WERI-Rb-1 (cell line): Measurements from ENCODE around the gene WDR36.

Source experiments
- DNase-seq: peaks from one replicate; pipeline ENCODE4 v3.0.0-alpha.2; 2020
- H3K27ac ChIP-seq: fragments of 250-450 bp; sonication (Bioruptor Pico); 2 replicates; pipeline ENCODE4 v1.5.1; 2020; ENCODE audit warnings: mild to moderate bottlenecking, moderate library complexity
- H3K27me3 ChIP-seq: fragments of 250-450 bp; sonication (Bioruptor Pico); 2 replicates; pipeline ENCODE4 v1.5.1; 2021; ENCODE audit warnings: mild to moderate bottlenecking, low read depth, moderate library complexity; ENCODE audit not compliant: insufficient read depth, severe bottlenecking
- H3K36me3 ChIP-seq: fragments of 250-450 bp; sonication (Bioruptor Pico); 2 replicates; pipeline ENCODE4 v1.5.1; 2020; ENCODE audit warnings: mild to moderate bottlenecking, moderate library complexity
- H3K4me3 ChIP-seq: 2 replicates; pipeline ENCODE4 v1.5.1; 2011; ENCODE audit warnings: low read depth, mild to moderate bottlenecking, control low read depth, low read length
- H3K9me3 ChIP-seq: fragments of 250-450 bp; sonication (Bioruptor Pico); 2 replicates; pipeline ENCODE4 v1.5.1; 2021; ENCODE audit warnings: mild to moderate bottlenecking, moderate library complexity; ENCODE audit not compliant: severe bottlenecking
- CTCF ChIP-seq: IDR thresholded peaks from 2 replicates; pipeline ENCODE4 v1.5.1; 2011; ENCODE audit warnings: low read depth, mild to moderate bottlenecking, control low read depth, inconsistent platforms, low read length

Gene WDR36

GRCh38 chr5:111119856-111120255 is 27.7 kb downstream of the WDR36 start:
- Histone ChIP-seq H3K9me3 (no peaks in the 10 kb centered on the region), H3K4me3 (no peak overlapping the region), H3K27ac (no peak overlapping the region), H3K27me3 (no peaks in the 10 kb centered on the region), H3K36me3 (peaks cover 37% of the 10 kb centered on the region)
- no peak for DNase-seq
- no peak for TF ChIP-seq CTCF

- no peak overlapping the region for H3K4me3 ChIP-seq
- TF ChIP-seq CTCF: no peak
- H3K27me3 ChIP-seq: no peaks in the 10 kb centered on the region
- no peaks in the 10 kb centered on the region for H3K9me3 ChIP-seq
- DNase-seq: no peak
- H3K36me3 ChIP-seq: peaks cover 42% of the 10 kb centered on the region
- H3K27ac ChIP-seq: no peak overlapping the region
Measured at GRCh38 chr5:111120911-111121310, 28.8 kb downstream of the WDR36 start.

GRCh38 chr5:111121926-111122325 is 29.8 kb downstream of the WDR36 start:
- Histone ChIP-seq H3K27ac (no peak overlapping the region), H3K4me3 (no peak overlapping the region), H3K27me3 (no peaks in the 10 kb centered on the region), H3K9me3 (no peaks in the 10 kb centered on the region), H3K36me3 (peaks cover 44% of the 10 kb centered on the region)
- TF ChIP-seq CTCF: no peak
- no peak for DNase-seq

GRCh38 chr5:111122398-111122797 is 30.2 kb downstream of the WDR36 start:
- DNase-seq: no peak
- H3K9me3 ChIP-seq: no peaks in the 10 kb centered on the region
- no peak overlapping the region for H3K4me3 ChIP-seq
- no peak overlapping the region for H3K27ac ChIP-seq
- H3K27me3 ChIP-seq: no peaks in the 10 kb centered on the region
- H3K36me3 ChIP-seq: peaks cover 46% of the 10 kb centered on the region
- no peak for TF ChIP-seq CTCF

GRCh38 chr5:111124793-111125192 is 32.6 kb downstream of the WDR36 start:
- Histone ChIP-seq H3K9me3 (no peaks in the 10 kb centered on the region), H3K36me3 (peaks cover 42% of the 10 kb centered on the region)
- no peak for TF ChIP-seq CTCF

GRCh38 chr5:111126896-111127295 is 34.7 kb downstream of the WDR36 start:
- no peak for DNase-seq
- no peak overlapping the region for H3K27ac ChIP-seq
- H3K36me3 ChIP-seq: peaks cover 24% of the 10 kb centered on the region
- no peaks in the 10 kb centered on the region for H3K9me3 ChIP-seq
- no peak for TF ChIP-seq CTCF
- no peaks in the 10 kb centered on the region for H3K27me3 ChIP-seq
- no peak overlapping the region for H3K4me3 ChIP-seq

More at GRCh38 chr5:111124793-111125192, 32.6 kb downstream of the WDR36 start:
- Histone ChIP-seq H3K4me3 (no peak overlapping the region), H3K27me3 (no peaks in the 10 kb centered on the region), H3K27ac (no peak overlapping the region)
- no peak for DNase-seq
